Calu3 (cell line): ENCODE results near the gene GRK6. TPM values are rescaled to one million over a fixed set of nuclear protein-coding genes. Genes with fewer than 3 reads are reported as not detected.
"Not testable (repeated sequence)": the region's sequence is repeated elsewhere in the genome, so short reads cannot be mapped to it uniquely, and the experiment has no call there.

Experiments
- BruUV-seq: library from RNA; stranded (reverse); fragments of 400-500 nt; replicated peaks from 2 replicates; lab custom pipeline; 2021; lab: Mats Ljungman, UMichigan
- CTCF ChIA-PET: fragments of 300-600 bp; sonication (Branson Sonifier 250); formaldehyde crosslinking; loops from one replicate; lab custom pipeline; 2022; ENCODE audit warnings: antibody characterized with exemption; lab: Charles Lee
- DNase-seq: peaks from one replicate; pipeline ENCODE4 v3.0.0; 2022
- H3K27ac Mint-ChIP-seq: one replicate; pipeline ENCODE4 v1.8.0; 2022; ENCODE audit warnings: mixed read lengths; ENCODE audit not compliant: unreplicated experiment
- H3K27me3 Mint-ChIP-seq: one replicate; pipeline ENCODE4 v1.8.0; 2022; ENCODE audit warnings: mixed read lengths; ENCODE audit not compliant: unreplicated experiment
- H3K36me3 Mint-ChIP-seq: one replicate; pipeline ENCODE4 v1.8.0; 2022; ENCODE audit warnings: mild to moderate bottlenecking, moderate library complexity, mixed read lengths; ENCODE audit not compliant: insufficient read depth, unreplicated experiment
- H3K4me1 Mint-ChIP-seq: one replicate; pipeline ENCODE4 v1.8.0; 2022; ENCODE audit warnings: mild to moderate bottlenecking, low read depth, mixed read lengths; ENCODE audit not compliant: unreplicated experiment
- H3K4me3 Mint-ChIP-seq: one replicate; pipeline ENCODE4 v1.8.0; 2022; ENCODE audit warnings: mild to moderate bottlenecking, low read depth, moderate library complexity, mixed read lengths; ENCODE audit not compliant: unreplicated experiment
- H3K9me3 Mint-ChIP-seq: one replicate; pipeline ENCODE4 v1.8.0; 2022; ENCODE audit warnings: low read depth, mixed read lengths; ENCODE audit not compliant: unreplicated experiment
- CTCF ChIP-seq: fragments of 200-600 bp; IDR thresholded peaks from one replicate; pipeline ENCODE4 v1.8.0; 2022; ENCODE audit warnings: antibody characterized with exemption; ENCODE audit not compliant: unreplicated experiment
- intact Hi-C: fragments of 100-400 bp; cut with micrococcal nuclease; formaldehyde crosslinking; loops from one replicate; pipeline ENCODE4 v1.10.0; 2022; ENCODE audit not compliant: unreplicated experiment
- total RNA-seq: library from RNA; stranded (reverse); gene quantifications from 2 replicates; pipeline ENCODE4 v1.2.3, GENCODE V29; 2022

The GRK6 gene
- total RNA-seq, 1 experiment from 2014 or later: 72.6 TPM

- H3K4me1 Mint-ChIP-seq: peaks cover 25% of the 10 kb centered on the region
Measured at GRCh38 chr5:177483994-177484901, 57.8 kb downstream of the GRK6 start.

GRCh38 chr5:177484902-177485549 lies 58.5 kb downstream of the GRK6 start:
- H3K4me1 Mint-ChIP-seq: peaks cover 17% of the 10 kb centered on the region
- H3K4me3 Mint-ChIP-seq: peak overlapping the region; percentile 5
- CTCF ChIA-PET: interaction anchor here (0.5 kb wide), 1 partner anchor 463 kb away, joined by 3 read pairs; no protein-coding TSS in a partner anchor
- BruUV-seq: no TSS peak
- H3K36me3 Mint-ChIP-seq: peaks cover 95% of the 10 kb centered on the region
- intact Hi-C loops: no loop called here
- no peak for TF ChIP-seq CTCF
- no peak for DNase-seq
- H3K9me3 Mint-ChIP-seq: no peaks in the 10 kb centered on the region
- no peaks in the 10 kb centered on the region for H3K27me3 Mint-ChIP-seq
- H3K27ac Mint-ChIP-seq: peak overlapping the region; percentile 73

More at GRCh38 chr5:177483994-177484901, 57.8 kb downstream of the GRK6 start:
- no peak for DNase-seq
- no peaks in the 10 kb centered on the region for H3K27me3 Mint-ChIP-seq
- no peaks in the 10 kb centered on the region for H3K9me3 Mint-ChIP-seq
- CTCF ChIA-PET: interaction anchor here (0.5 kb wide), 1 partner anchor 463 kb away, joined by 3 read pairs; no protein-coding TSS in a partner anchor
- peak overlapping the region; percentile 5 for H3K4me3 Mint-ChIP-seq
- BruUV-seq: no TSS peak
- no peak for TF ChIP-seq CTCF
- intact Hi-C loops: no loop called here
- H3K36me3 Mint-ChIP-seq: peaks cover 95% of the 10 kb centered on the region
- peak overlapping the region; percentile 73 for H3K27ac Mint-ChIP-seq

- H3K9me3 Mint-ChIP-seq, DNase-seq, H3K4me3 Mint-ChIP-seq, H3K27ac Mint-ChIP-seq, BruUV-seq, CTCF ChIA-PET, intact Hi-C loops, H3K27me3 Mint-ChIP-seq: not testable (repeated sequence)
- H3K36me3 Mint-ChIP-seq: peaks cover 95% of the 10 kb centered on the region
- H3K4me1 Mint-ChIP-seq: peaks cover 17% of the 10 kb centered on the region
Measured at GRCh38 chr5:177485753-177486152, 59.3 kb downstream of the GRK6 start.

- TF ChIP-seq CTCF: no peak
- Mint-ChIP-seq H3K27me3 (no peaks in the 10 kb centered on the region), H3K4me3 (no peak overlapping the region), H3K36me3 (peaks cover 98% of the 10 kb centered on the region), H3K9me3 (no peaks in the 10 kb centered on the region), H3K27ac (peak overlapping the region; percentile 16), H3K4me1 (peaks cover 17% of the 10 kb centered on the region)
- DNase-seq: no peak
- CTCF ChIA-PET: no interaction called here
- intact Hi-C loops: no loop called here
- no TSS peak for BruUV-seq
Measured at GRCh38 chr5:177486256-177486655, 59.8 kb downstream of the GRK6 start.
